ENCODE measurements around the gene ADAMTS2.

GRCh38 chr5:179207920-179208705, 137.1 kb downstream of the ADAMTS2 start:
- TF ChIP-seq POLR2A (IDR thresholded peaks at IDR 0.05) (no peak), CTCF (IDR thresholded peaks at IDR 0.05) (no peak)
